K562 (cell line): ENCODE results near the gene CMSS1. TPM values are rescaled to one million over a fixed set of nuclear protein-coding genes. Genes with fewer than 3 reads are reported as not detected.

Experiments
- ATAC-seq: fragments of 200-7000 bp; cut with Tn5 transposase; 3 replicates; pipeline ENCODE4 v1.9.1; 2020; ENCODE audit warnings: moderate library complexity
- BruUV-seq: library from RNA; stranded (reverse); fragments of 400-500 nt; replicated peaks from 2 replicates; lab custom pipeline; 2021; lab: Mats Ljungman, UMichigan
- CTCF ChIA-PET: fragments of 300-600 bp; formaldehyde crosslinking; extraction: SDS; loops from one replicate; lab custom pipeline; 2021; ENCODE audit warnings: low intra/inter-chr PET ratio; lab: Yijun Ruan, JAX
- POLR2A ChIA-PET: fragments of 300-600, 350-650 bp; sonication (Branson Sonifier 250); formaldehyde crosslinking; extraction: SDS; loops from one replicate; lab custom pipeline; 2021; ENCODE audit warnings: antibody characterized with exemption, inconsistent platforms; lab: Yijun Ruan, JAX
- DNase-seq, 4 experiments: peaks; one replicate each; pipeline versions ENCODE4 v3.0.0 to v3.0.0-alpha.2; 2011 to 2018; ENCODE audit warnings: low spot score in 3 of 4, mixed read lengths in 3 of 4; ENCODE audit errors: extremely low read depth in 1 of 4
- FAIRE-seq: peaks from 2 replicates; lab custom pipeline; 2011; peaks lifted over from hg19 to GRCh38; lab: Jason Lieb, UNC
- H2AFZ ChIP-seq: 2 replicates; pipeline ENCODE4 v1.6.0; 2011; ENCODE audit warnings: low read depth, low read length, control low read depth, inconsistent platforms
- H3K27ac ChIP-seq: fragments of 200-600 bp; 3 replicates; pipeline ENCODE4 v1.8.0; 2011; ENCODE audit warnings: low read depth, mild to moderate bottlenecking, control low read depth, inconsistent platforms, low read length, moderate library complexity, mixed read lengths; ENCODE audit errors: extremely low read depth
- H3K27me3 ChIP-seq, 2 experiments: fragments of 300-600 bp in 1 of 2; 2 replicates in 1 of 2; 3 replicates in 1 of 2; pipeline versions ENCODE4 v1.6.0 to v1.8.0; 2011; ENCODE audit warnings: inconsistent platforms in 2 of 2, low read length in 2 of 2, mild to moderate bottlenecking in 1 of 2, mixed read lengths in 1 of 2, moderate library complexity in 1 of 2; ENCODE audit not compliant: control insufficient read depth in 2 of 2, insufficient read depth in 2 of 2
- H3K36me3 ChIP-seq: fragments of 300-600 bp; 3 replicates; pipeline ENCODE4 v1.8.0; 2011; ENCODE audit warnings: mild to moderate bottlenecking, low read length, inconsistent platforms; ENCODE audit not compliant: control insufficient read depth, insufficient read depth
- H3K4me1 ChIP-seq, 2 experiments: fragments of 200-600 bp in 1 of 2; replicated peaks in 1 of 2; 2 replicates in 1 of 2; 3 replicates in 1 of 2; pipeline versions ENCODE4 v1.5.1 to v1.8.0; 2011; ENCODE audit warnings: inconsistent platforms in 2 of 2, low read length in 2 of 2, mild to moderate bottlenecking in 1 of 2, mixed read lengths in 1 of 2, moderate library complexity in 1 of 2; ENCODE audit not compliant: control insufficient read depth in 2 of 2, insufficient read depth in 2 of 2
- H3K4me2 ChIP-seq: 2 replicates; pipeline ENCODE4 v1.6.1; 2011; ENCODE audit warnings: low read length, control low read depth, inconsistent platforms, mixed read lengths; ENCODE audit not compliant: insufficient read depth
- H3K4me3 ChIP-seq: fragments of 200-600 bp; sonication (generic), shearing (Covaris generic); 2 replicates; pipeline ENCODE4 v1.5.1; 2016; ENCODE audit warnings: control low read depth, inconsistent platforms
- H3K79me2 ChIP-seq: fragments of 200-600 bp; 3 replicates; pipeline ENCODE4 v1.8.0; 2011; ENCODE audit warnings: low read length, inconsistent platforms; ENCODE audit not compliant: control insufficient read depth, insufficient read depth
- H3K9ac ChIP-seq, 2 experiments: 2 replicates each; pipeline versions ENCODE4 v1.6.0 to v1.6.1; 2011; ENCODE audit warnings: low read depth in 2 of 2, low read length in 2 of 2, control low read depth in 1 of 2, inconsistent platforms in 1 of 2, mild to moderate bottlenecking in 1 of 2, mixed read lengths in 1 of 2; ENCODE audit not compliant: insufficient read depth in 1 of 2
- H3K9me1 ChIP-seq: one replicate; pipeline ENCODE4 v1.6.0; 2011; ENCODE audit warnings: inconsistent platforms, mild to moderate bottlenecking, low read length, moderate library complexity; ENCODE audit not compliant: control insufficient read depth, insufficient read depth
- H3K9me3 ChIP-seq: replicated peaks from 2 replicates; pipeline ENCODE4 v1.5.1; 2011; ENCODE audit warnings: low read depth, low read length, inconsistent platforms; ENCODE audit not compliant: control insufficient read depth, insufficient read depth
- H4K20me1 ChIP-seq: replicated peaks from 2 replicates; pipeline ENCODE4 v1.6.1; 2011; ENCODE audit warnings: low read length, inconsistent platforms, mixed read lengths; ENCODE audit not compliant: control insufficient read depth, insufficient read depth
- CSDE1 ChIP-seq, 2 experiments: fragments of 450-650 bp; IDR thresholded peaks; 2 replicates each; pipeline ENCODE4 v1.6.1; 2016; ENCODE audit warnings: mild to moderate bottlenecking in 1 of 2
- in situ Hi-C: fragments of 300-500 bp; cut with MboI; formaldehyde crosslinking; loops from 4 replicates; pipeline ENCODE4 v1.15.0; 2018; ENCODE audit warnings: inconsistent platforms, mixed read lengths
- intact Hi-C: fragments of 100-400 bp; cut with micrococcal nuclease; formaldehyde crosslinking; loops from 2 replicates; pipeline ENCODE4 v1.14.2; 2022
- polyA plus RNA-seq, 8 experiments: library from polyadenylated mRNA; depleted of rRNA in 4 of 8; stranded (reverse) in 5 of 8; unstranded in 3 of 8; fragments of >200 nt; fragmentation: Nextera tagmentation in 2 of 8; fragmentation: Illumina TruSeq in 1 of 8; extraction: Ambion mirVana in 2 of 8; extraction: Trizol in 1 of 8; gene quantifications; 2 replicates each; pipeline versions ENCODE4 v1.2.1 to v1.2.3, GENCODE V29; 2011 to 2014; ENCODE audit warnings: inconsistent platforms in 1 of 8, missing spikeins in 1 of 8
- total RNA-seq, 7 experiments: library from RNA; depleted of rRNA in 6 of 7; stranded (reverse); fragments of >200 nt in 6 of 7; fragmentation: Illumina TruSeq in 2 of 7; extraction: Trizol in 2 of 7; gene quantifications; 2 replicates each; pipeline versions ENCODE4 v1.2.1 to v1.2.3, GENCODE V29; 2011 to 2021; ENCODE audit warnings: low replicate concordance in 1 of 7
- TF ChIP-seq, protein P1 (sequence below): sonication (generic); formaldehyde crosslinking; IDR thresholded peaks from 2 replicates; pipeline ENCODE4 v1.8.1; 2023; ENCODE audit warnings: mild to moderate bottlenecking, missing genetic modification reagents
- TF ChIP-seq, protein P2 (sequence below), 2 experiments: fragments of 200-800 bp in 1 of 2; sonication (Bioruptor generic) in 1 of 2; sonication (generic) in 1 of 2; formaldehyde crosslinking in 1 of 2; IDR thresholded peaks in 1 of 2; conservative IDR thresholded peaks in 1 of 2; 2 replicates each; pipeline versions ENCODE4 v1.5.0 to v1.6.1; 2016 to 2020; ENCODE audit warnings: missing compliant biosample characterization in 1 of 2, missing genetic modification characterization in 1 of 2, missing genetic modification reagents in 1 of 2

The CMSS1 gene
- total and polyA plus RNA-seq, 9 of the 15 experiments (the other 6 are each of a cell fraction or from before 2014, with no cell fraction given): 46.9 to 109 (median 72.3) TPM

DNA sequence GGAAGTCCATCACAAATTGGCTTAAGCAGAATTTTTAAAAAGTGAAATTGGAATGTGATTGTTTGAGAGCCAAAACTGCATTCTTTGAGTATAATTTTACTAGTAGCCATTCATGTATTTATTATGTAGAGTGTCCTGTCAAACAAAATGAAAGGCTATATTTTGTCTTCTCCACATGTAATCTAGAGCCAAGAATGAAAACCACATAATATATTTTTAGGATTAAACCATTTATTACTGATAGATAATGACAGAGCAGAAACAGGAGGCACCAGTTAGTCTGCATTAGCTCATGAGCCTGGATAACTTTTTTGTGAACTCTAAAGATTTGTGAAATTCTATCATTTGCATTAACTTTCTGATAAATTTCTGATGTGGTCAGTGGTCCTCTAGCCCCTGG is 166.5 kb downstream of the CMSS1 start:
- H4K20me1 ChIP-seq: no peaks in the 10 kb centered on the region
- no peaks in the 10 kb centered on the region for H3K36me3 ChIP-seq
- no peak overlapping the region for H2AFZ ChIP-seq
- DNase-seq: no peak
- CTCF ChIA-PET: no interaction called here
- intact Hi-C loops: no loop called here
- ATAC-seq: no peak
- no peak overlapping the region for H3K9ac ChIP-seq
- in situ Hi-C loops: no loop called here
- H3K4me1 ChIP-seq: no peaks in the 10 kb centered on the region
- no peak overlapping the region for H3K27ac ChIP-seq
- no peak overlapping the region for H3K4me3 ChIP-seq
- no peak overlapping the region for H3K4me2 ChIP-seq
- H3K9me1 ChIP-seq: no peaks in the 10 kb centered on the region
- FAIRE-seq: no peak
- POLR2A ChIA-PET: interaction anchor here (1.0 kb wide), 1 partner anchor 10 kb away, joined by 3 read pairs; no protein-coding TSS in a partner anchor
- no peak for TF ChIP-seq CSDE1 (IDR thresholded peaks at IDR 0.05)
- TF ChIP-seq, protein P1, sequence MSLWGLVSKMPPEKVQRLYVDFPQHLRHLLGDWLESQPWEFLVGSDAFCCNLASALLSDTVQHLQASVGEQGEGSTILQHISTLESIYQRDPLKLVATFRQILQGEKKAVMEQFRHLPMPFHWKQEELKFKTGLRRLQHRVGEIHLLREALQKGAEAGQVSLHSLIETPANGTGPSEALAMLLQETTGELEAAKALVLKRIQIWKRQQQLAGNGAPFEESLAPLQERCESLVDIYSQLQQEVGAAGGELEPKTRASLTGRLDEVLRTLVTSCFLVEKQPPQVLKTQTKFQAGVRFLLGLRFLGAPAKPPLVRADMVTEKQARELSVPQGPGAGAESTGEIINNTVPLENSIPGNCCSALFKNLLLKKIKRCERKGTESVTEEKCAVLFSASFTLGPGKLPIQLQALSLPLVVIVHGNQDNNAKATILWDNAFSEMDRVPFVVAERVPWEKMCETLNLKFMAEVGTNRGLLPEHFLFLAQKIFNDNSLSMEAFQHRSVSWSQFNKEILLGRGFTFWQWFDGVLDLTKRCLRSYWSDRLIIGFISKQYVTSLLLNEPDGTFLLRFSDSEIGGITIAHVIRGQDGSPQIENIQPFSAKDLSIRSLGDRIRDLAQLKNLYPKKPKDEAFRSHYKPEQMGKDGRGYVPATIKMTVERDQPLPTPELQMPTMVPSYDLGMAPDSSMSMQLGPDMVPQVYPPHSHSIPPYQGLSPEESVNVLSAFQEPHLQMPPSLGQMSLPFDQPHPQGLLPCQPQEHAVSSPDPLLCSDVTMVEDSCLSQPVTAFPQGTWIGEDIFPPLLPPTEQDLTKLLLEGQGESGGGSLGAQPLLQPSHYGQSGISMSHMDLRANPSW (CRISPR knock-in tag): no peak
- TF ChIP-seq, protein P2, sequence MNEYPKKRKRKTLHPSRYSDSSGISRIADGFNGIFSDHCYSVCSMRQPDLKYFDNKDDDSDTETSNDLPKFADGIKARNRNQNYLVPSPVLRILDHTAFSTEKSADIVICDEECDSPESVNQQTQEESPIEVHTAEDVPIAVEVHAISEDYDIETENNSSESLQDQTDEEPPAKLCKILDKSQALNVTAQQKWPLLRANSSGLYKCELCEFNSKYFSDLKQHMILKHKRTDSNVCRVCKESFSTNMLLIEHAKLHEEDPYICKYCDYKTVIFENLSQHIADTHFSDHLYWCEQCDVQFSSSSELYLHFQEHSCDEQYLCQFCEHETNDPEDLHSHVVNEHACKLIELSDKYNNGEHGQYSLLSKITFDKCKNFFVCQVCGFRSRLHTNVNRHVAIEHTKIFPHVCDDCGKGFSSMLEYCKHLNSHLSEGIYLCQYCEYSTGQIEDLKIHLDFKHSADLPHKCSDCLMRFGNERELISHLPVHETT (CRISPR knock-in tag; conservative IDR thresholded peaks at IDR 0.05 in 1 of 2, IDR thresholded peaks at IDR 0.05 in 1 of 2): no peak
- no peaks in the 10 kb centered on the region; the same call in 2 of the 3 replicates for H3K79me2 ChIP-seq
- no peaks in the 10 kb centered on the region for H3K27me3 ChIP-seq
- no peaks in the 10 kb centered on the region for H3K9me3 ChIP-seq
- BruUV-seq: no TSS peak
